ENCODE results near the gene NAP1L4.

NAP1L4 gene

GRCh38 chr11:2904153-2905052 lies 87.7 kb downstream of the NAP1L4 start:
- DNase-seq (ENCODE audit: low read depth) = no peak

GRCh38 chr11:2903672-2904011 lies 88.5 kb downstream of the NAP1L4 start:
- DNase-seq (ENCODE audit: low read depth) = no peak

GRCh38 chr11:2902784-2903671 lies 89.1 kb downstream of the NAP1L4 start:
- DNase-seq (ENCODE audit: low read depth) = no peak

- DNase-seq (ENCODE audit: low read depth) = peak; percentile 91
Observed at GRCh38 chr11:2901854-2902783, 90.0 kb downstream of the NAP1L4 start.

- DNase-seq (ENCODE audit: low read depth) = no peak
Observed at GRCh38 chr11:2901196-2901796, 90.8 kb downstream of the NAP1L4 start.

- no peak for DNase-seq (ENCODE audit: low read depth)
Observed at GRCh38 chr11:2899080-2899783, 92.9 kb downstream of the NAP1L4 start.

- DNase-seq (ENCODE audit: low read depth) = peak; percentile 93
Observed at GRCh38 chr11:2898366-2899079, 93.6 kb downstream of the NAP1L4 start.

GRCh38 chr11:2897048-2897447 lies 95.1 kb downstream of the NAP1L4 start:
- no peak for DNase-seq (ENCODE audit: low read depth)

- DNase-seq (ENCODE audit: low read depth) = no peak
Observed at GRCh38 chr11:2896047-2896446, 96.1 kb downstream of the NAP1L4 start.
